Activated CD8-positive, alpha-beta T cell treated with anti-CD3 and anti-CD28 coated beads for 36 hours (primary cell): Measurements from ENCODE around the gene ADAM21. TPM values are rescaled to one million over a fixed set of nuclear protein-coding genes. Genes with fewer than 3 reads are reported as not detected.
"Not testable (repeated sequence)": the region's sequence is repeated elsewhere in the genome, so short reads cannot be mapped to it uniquely, and the experiment has no call there.

Experiments
- ATAC-seq: fragments of 200-7000 bp; cut with Tn5 transposase; one replicate; pipeline ENCODE4 v1.10.0; 2021; ENCODE audit warnings: mild to moderate bottlenecking, moderate library complexity
- CTCF ChIA-PET: fragments of 350-600 bp; sonication (Branson Sonifier 250); formaldehyde crosslinking; loops from one replicate; lab custom pipeline; 2021; ENCODE audit warnings: antibody characterized with exemption; lab: Charles Lee
- POLR2A ChIA-PET: fragments of 350-600 bp; sonication (Branson Sonifier 250); formaldehyde crosslinking; loops from one replicate; lab custom pipeline; 2021; ENCODE audit warnings: antibody characterized with exemption; lab: Charles Lee
- DNase-seq: peaks from one replicate; pipeline ENCODE4 v3.0.0-alpha.2; 2020
- H3K27ac Mint-ChIP-seq: one replicate; pipeline ENCODE4 v1.8.0; 2021; ENCODE audit warnings: mild to moderate bottlenecking, mixed read lengths
- H3K27me3 Mint-ChIP-seq: one replicate; pipeline ENCODE4 v1.8.0; 2021; ENCODE audit warnings: mixed read lengths
- H3K36me3 Mint-ChIP-seq: one replicate; pipeline ENCODE4 v1.8.0; 2021; ENCODE audit warnings: low read depth, mixed read lengths
- H3K4me1 Mint-ChIP-seq: one replicate; pipeline ENCODE4 v1.8.0; 2021; ENCODE audit warnings: low read depth, mixed read lengths
- H3K4me3 Mint-ChIP-seq: one replicate; pipeline ENCODE4 v1.8.0; 2021; ENCODE audit warnings: mild to moderate bottlenecking, moderate library complexity, mixed read lengths
- H3K9me3 Mint-ChIP-seq: one replicate; pipeline ENCODE4 v1.8.0; 2021; ENCODE audit warnings: mixed read lengths
- intact Hi-C: fragments of 100-400 bp; cut with micrococcal nuclease; formaldehyde crosslinking; loops from one replicate; pipeline ENCODE4 v1.10.0; 2022
- total RNA-seq, 2 experiments: library from RNA; stranded (reverse); gene quantifications; one replicate each; pipeline ENCODE4 v1.2.3, GENCODE V29; 2021
- TF ChIP-seq, protein P1 (sequence below): fragments of 200-600 bp; IDR thresholded peaks from one replicate; pipeline ENCODE4 v1.8.0; 2022; ENCODE audit warnings: antibody characterized with exemption, mild to moderate bottlenecking

Gene ADAM21
- total RNA-seq, 2 experiments from 2014 or later, result 0.29 TPM; not detected in 1

DNA sequence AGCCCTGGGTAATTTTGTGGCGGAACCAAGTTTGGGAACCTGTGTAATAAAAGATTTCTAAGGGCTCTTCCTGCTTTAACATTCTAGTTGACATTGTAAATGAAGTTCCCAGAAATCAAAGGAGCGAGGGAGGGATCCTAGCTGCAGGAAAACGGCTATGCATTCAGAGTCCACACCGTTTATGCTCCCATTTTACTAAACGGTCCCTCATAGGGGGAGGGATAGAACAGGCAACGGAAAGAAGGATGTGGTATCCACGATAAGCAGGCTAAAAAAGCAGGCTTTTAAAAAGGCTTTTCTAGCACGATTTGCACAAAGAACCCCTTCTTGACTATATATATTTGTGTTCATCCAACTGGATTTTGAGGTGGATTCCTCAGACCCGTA lies 35.6 kb upstream of the ADAM21 start:
- Mint-ChIP-seq H3K9me3 (no peaks in the 10 kb centered on the region), H3K4me1 (peaks cover 29% of the 10 kb centered on the region), H3K36me3 (no peaks in the 10 kb centered on the region), H3K4me3 (peak overlapping the region; percentile 87), H3K27ac (peak overlapping the region; percentile 81), H3K27me3 (no peaks in the 10 kb centered on the region)
- POLR2A ChIA-PET, result interaction anchor here (1.0 kb wide), 1 partner anchor 57 kb away, joined by 3 read pairs; the partner anchor contains the start of gene COX16
- CTCF ChIA-PET, result no interaction called here
- DNase-seq, result no peak
- ATAC-seq, result peak; percentile 59
- intact Hi-C loops, result no loop called here
- TF ChIP-seq, protein P1, sequence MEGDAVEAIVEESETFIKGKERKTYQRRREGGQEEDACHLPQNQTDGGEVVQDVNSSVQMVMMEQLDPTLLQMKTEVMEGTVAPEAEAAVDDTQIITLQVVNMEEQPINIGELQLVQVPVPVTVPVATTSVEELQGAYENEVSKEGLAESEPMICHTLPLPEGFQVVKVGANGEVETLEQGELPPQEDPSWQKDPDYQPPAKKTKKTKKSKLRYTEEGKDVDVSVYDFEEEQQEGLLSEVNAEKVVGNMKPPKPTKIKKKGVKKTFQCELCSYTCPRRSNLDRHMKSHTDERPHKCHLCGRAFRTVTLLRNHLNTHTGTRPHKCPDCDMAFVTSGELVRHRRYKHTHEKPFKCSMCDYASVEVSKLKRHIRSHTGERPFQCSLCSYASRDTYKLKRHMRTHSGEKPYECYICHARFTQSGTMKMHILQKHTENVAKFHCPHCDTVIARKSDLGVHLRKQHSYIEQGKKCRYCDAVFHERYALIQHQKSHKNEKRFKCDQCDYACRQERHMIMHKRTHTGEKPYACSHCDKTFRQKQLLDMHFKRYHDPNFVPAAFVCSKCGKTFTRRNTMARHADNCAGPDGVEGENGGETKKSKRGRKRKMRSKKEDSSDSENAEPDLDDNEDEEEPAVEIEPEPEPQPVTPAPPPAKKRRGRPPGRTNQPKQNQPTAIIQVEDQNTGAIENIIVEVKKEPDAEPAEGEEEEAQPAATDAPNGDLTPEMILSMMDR, result no peak

DNA sequence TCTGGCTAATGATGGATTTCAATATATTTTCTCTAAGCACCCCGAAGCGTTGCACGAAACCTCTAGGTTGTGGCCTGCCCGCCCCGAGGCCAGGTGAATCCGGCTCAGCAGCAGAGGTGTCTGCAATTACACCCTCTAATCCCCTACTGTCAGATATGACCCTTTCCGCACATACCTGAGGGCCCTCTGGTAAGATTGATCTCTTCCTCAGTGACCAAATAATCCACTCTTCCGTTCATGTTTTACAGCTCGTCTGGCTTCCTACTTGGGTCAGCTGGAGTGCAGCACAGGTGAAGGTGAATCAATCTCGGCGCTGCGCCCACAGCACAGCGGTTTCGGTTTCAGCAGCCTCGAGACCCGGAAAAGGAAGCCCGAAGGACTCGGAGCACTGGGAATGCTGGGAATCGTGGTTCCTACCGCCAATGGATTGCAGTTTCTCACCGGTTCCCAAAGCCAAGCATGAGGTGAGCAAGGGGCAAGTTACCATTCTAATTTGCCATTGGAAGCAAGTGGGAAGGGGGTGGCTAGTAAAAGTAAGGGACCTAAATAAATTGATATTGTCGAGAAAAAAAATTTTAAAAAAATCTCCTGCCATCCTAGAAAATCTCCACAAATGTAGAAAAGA lies 35.1 kb upstream of the ADAM21 start, which contains the start of gene SYNJ2BP:
TSS of gene SYNJ2BP (minus strand) at position 366 of the 625 bp plus-strand sequence. CDS start at position 239, 127 bp downstream.
- Mint-ChIP-seq H3K9me3 (no peaks in the 10 kb centered on the region), H3K36me3 (no peaks in the 10 kb centered on the region), H3K4me1 (peaks cover 24% of the 10 kb centered on the region), H3K27ac (peak within 1 kb of the TSS; percentile 81), H3K4me3 (peak within 1 kb of the TSS; percentile 87), H3K27me3 (no peaks in the 10 kb centered on the region)
- ChIA-PET CTCF (no interaction called here), POLR2A (interaction anchor here (1.0 kb wide), 1 partner anchor 57 kb away, joined by 3 read pairs; the partner anchor contains the start of gene COX16)
- DNase-seq, result peak; percentile 66
- TF ChIP-seq, protein P1, result no peak
- peak; percentile 80 for ATAC-seq
- intact Hi-C loops, result no loop called here

DNA sequence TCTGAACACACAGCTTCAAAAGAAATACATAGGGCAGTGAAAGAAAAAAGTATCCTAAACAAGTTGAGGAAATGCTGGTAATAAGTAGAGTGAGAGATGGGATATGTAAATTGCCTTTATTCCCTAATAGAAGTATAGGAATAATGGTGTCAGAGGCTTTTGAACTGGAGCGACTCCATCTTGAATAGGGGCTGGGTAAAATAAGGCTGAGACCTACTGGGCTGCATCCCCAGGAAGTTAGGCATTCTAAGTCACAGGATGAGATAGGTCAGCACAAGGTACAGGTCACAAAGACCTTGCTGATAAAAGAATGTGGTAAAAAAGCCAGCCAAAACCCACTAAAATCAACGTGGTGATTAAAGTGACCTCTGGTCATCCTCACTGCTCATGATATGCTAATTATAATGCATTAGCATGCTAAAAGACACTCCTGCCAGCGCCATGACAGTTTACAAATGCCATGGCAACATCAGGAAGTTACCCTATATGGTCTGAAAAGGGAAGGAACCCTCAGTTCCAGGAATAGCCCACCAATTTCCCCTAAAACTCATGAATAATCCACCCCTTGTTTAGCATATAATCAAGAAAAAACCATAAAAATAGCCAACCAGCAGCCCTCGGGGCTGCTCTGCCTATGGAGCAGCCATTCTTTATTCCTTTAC lies 32.6 kb upstream of the ADAM21 start:
- POLR2A ChIA-PET, H3K27ac Mint-ChIP-seq, H3K27me3 Mint-ChIP-seq, intact Hi-C loops, ATAC-seq, H3K4me3 Mint-ChIP-seq, H3K9me3 Mint-ChIP-seq, H3K36me3 Mint-ChIP-seq, DNase-seq: not testable (repeated sequence)
- H3K4me1 Mint-ChIP-seq, result peaks cover 16% of the 10 kb centered on the region
- CTCF ChIA-PET, result interaction anchor here (0.9 kb wide), 1 partner anchor 16 kb away, joined by 3 read pairs; no protein-coding TSS in a partner anchor

DNA sequence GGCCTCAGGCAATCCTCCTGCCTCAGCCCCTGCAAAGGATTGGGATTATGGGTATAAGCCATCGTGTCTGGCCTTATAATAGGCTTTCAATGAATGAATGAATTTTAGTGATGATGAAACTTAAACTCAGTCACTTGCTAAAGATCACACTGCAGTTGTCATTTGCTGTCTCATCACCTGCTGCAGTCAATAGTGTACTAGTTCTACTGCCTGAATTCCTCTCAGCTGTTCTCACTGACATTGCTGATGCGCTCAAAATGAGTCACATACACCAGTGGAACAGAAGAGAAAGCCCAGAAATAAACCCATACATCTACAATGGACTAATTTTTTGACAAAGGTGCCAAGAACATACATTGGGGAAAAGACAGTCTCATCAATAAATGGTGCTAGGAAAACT lies 29.4 kb upstream of the ADAM21 start:
- no peak overlapping the region for H3K27ac Mint-ChIP-seq

DNA sequence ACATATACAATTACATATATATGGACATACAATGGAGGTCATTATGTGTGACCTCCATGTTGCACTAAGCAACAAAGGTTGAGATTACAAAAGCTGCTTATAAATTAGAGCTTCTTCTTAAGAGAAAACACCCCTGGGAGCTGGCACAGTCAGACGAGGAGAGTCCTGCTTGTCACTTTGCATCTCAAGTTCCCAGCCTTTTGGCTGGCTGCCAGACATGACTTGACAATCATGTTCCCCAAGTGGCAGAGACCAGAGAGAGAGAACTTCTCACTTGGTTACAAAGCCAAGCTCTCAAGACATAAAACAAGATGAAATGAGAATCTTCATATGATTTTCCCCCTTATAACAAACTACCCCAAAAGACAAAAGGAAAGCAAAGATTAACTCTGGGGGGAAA lies 26.6 kb upstream of the ADAM21 start:
- Mint-ChIP-seq H3K4me3 (no peak overlapping the region), H3K27me3 (peaks cover 2% of the 10 kb centered on the region), H3K36me3 (no peaks in the 10 kb centered on the region), H3K9me3 (peaks cover 1% of the 10 kb centered on the region), H3K27ac (no peak overlapping the region), H3K4me1 (no peaks in the 10 kb centered on the region)
- no peak for DNase-seq
- POLR2A ChIA-PET, result no interaction called here
- TF ChIP-seq, protein P1, result no peak
- no peak for ATAC-seq
- CTCF ChIA-PET, result no interaction called here
- intact Hi-C loops, result no loop called here

More for the DNA sequence above, 29.4 kb upstream of the ADAM21 start:
- POLR2A ChIA-PET, result interaction anchor here (1.3 kb wide), 1 partner anchor 9 kb away, joined by 4 read pairs; no protein-coding TSS in a partner anchor
- ATAC-seq (no peak), DNase-seq (no peak)
- H3K36me3 Mint-ChIP-seq, result no peaks in the 10 kb centered on the region
- no peaks in the 10 kb centered on the region for H3K9me3 Mint-ChIP-seq
- H3K4me1 Mint-ChIP-seq, result no peaks in the 10 kb centered on the region
- no peak overlapping the region for H3K4me3 Mint-ChIP-seq
- CTCF ChIA-PET, result no interaction called here
- TF ChIP-seq, protein P1, result no peak
- peaks cover 2% of the 10 kb centered on the region for H3K27me3 Mint-ChIP-seq
- intact Hi-C loops, result no loop called here

DNA sequence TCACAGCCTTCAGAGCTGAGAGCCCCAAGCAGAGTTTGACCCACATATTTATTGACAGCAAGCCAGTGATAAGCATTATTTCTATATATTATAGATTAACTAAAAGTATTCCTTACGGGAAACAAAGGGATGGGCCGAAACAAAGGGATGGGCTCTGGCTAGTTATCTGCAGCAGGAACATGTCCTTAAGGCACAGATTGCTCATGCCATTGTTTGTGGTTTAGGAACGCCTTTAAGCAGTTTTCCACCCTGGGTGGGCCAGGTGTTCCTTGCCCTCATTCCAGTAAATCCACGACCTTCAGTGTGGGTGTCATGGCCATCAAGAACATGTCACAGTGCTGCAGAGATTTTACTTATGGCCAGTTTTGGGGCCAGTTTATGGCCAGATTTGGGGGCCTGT lies 25.4 kb upstream of the ADAM21 start:
- DNase-seq, H3K27ac Mint-ChIP-seq, POLR2A ChIA-PET, ATAC-seq, intact Hi-C loops, H3K4me3 Mint-ChIP-seq, H3K36me3 Mint-ChIP-seq, H3K27me3 Mint-ChIP-seq, H3K4me1 Mint-ChIP-seq, CTCF ChIA-PET: not testable (repeated sequence)
- H3K9me3 Mint-ChIP-seq, result peaks cover 11% of the 10 kb centered on the region
